SKM-1 (cell line): ENCODE measurements around the gene KRTAP22-2.

Source experiments
- DNase-seq: peaks from one replicate; lab custom pipeline; 2025; ENCODE audit not compliant: unreplicated experiment; lab: John Stamatoyannopoulos, UW

Gene KRTAP22-2

DNA sequence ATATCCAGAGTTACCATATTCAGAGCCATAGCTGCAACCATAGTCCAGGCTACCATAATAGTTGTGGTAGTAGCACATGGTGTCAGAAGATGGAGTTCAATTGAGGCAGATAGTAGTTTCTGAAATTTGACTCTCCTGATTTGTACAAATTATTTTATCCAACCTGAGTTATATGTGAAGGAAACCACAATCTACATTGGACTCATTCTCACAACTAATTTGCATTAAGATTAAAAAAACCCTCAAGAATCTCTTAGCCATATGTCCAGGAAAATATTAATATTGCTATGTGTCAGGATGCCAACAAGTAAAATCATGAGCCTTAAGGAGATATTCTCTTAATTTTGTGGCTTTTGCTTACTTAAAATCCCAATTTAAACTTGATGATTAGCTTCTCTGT lies at the start of gene KRTAP22-2:
KRTAP22-2 (minus strand) TSS at position 101 of the 400 bp plus-strand sequence.
- DNase-seq = no peak

DNA sequence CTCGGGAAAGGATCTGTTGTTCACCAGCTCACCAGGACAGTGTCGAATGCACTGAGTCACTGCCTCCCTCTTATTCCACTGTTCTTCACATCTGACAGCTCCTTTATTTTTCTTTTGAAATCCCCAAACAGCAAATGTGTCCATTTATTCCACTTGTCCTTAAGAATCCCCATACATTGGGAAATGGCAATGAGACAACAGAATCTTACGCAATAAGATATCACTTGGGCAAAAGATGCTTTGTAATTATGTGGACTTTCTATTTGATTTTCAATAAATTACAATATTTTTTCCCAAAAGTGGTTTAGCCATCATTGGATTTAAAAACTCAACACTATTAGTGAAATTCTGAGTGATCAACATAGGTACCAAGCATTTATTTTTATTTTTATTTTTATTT lies 48.5 kb upstream of the KRTAP22-2 start:
- no peak for DNase-seq

DNA sequence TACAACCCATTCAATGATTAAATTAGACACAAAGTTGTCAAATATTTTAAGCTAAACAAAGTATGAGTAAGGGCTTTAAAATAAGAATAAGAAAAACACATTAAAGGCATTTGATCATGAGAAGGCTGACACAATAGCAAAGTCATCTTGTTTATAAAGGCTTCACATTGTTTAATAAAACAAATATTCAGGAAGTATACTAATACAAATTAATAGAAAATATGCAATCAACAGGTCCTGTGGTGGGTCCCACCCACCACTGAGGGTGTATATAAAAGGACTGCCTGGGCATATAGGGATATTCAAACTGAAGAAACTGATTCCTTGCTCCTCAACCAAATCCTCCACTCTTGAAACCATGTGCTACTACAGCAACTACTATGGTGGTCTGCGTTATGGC lies 44.7 kb upstream of the KRTAP22-2 start, which contains the start of gene KRTAP20-2:
KRTAP20-2 (plus strand) TSS at position 301 of the 400 bp plus-strand sequence; CDS start at position 359, 58 bp downstream.
- no peak for DNase-seq

DNA sequence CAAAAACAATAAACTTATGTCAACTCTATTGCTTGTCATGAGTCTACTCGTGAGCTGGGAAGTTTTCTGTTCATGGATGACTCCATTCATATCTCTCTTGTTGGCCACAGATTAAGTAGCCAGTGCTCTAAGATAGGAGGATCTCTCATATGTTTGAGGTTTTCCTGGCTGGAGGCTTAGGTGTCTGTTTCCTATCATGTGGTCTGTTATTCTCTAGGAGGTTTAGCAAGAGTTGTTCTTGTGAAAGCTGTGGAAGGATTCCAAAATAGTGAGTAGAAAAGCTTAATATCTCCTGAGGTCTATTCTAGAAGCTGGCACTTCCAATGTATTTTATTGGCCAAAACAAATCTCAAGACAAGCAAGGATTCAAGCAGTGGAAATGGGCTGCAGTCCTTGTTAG lies 39.0 kb upstream of the KRTAP22-2 start:
- DNase-seq = no peak

DNA sequence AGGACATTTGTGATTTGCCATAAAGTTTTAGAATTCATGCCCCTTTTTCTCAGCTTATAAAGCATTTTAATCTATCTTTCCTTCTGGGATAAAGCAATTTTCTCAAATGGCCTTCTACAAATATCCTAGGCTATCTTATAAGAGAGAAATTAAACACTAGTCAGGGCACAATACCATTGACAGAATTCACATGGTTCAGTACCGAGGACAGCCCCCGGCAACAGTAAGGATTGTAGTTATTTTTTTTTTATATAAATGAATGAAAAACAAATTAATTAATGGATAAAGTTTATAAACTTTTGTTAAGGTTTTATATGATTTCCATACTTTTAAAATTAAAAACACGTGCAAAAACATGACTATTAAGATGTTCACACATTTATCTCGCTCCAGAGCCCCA lies 37.9 kb upstream of the KRTAP22-2 start:
- DNase-seq = no peak

DNA sequence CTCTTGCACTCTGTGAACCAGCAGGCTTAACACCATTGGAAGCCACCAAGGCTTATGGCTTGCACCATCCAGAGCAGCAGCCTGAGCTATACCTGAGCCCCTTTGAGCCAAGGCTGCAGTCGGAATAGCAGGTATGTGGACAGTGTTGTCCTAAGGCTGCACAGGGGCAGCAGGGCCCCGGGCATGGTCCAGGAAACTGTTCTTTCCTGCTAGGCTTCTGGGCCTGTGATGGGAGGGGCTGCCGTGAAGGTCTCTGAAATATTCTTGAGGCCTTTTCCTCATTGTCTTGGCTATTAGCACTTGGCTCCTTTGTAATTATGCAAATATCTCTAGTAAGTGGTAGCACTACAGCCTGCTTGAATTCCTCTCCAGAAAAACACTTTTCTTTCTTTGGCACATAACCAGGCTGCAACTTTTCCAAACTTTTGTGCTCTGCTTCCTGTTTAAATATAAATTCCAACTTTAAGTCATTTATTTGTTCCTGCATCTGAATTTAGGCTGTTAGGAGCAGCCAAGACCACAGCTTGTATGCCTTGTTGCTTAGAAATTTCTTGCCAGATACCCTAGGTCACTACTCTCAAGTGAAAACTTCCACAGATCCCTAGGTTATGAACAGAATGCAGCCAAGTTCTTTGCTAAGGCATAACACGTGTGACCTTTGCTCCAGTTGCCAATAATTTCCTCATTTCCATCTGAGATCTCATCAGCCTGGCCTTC lies 35.4 kb upstream of the KRTAP22-2 start:
- DNase-seq = no peak

DNA sequence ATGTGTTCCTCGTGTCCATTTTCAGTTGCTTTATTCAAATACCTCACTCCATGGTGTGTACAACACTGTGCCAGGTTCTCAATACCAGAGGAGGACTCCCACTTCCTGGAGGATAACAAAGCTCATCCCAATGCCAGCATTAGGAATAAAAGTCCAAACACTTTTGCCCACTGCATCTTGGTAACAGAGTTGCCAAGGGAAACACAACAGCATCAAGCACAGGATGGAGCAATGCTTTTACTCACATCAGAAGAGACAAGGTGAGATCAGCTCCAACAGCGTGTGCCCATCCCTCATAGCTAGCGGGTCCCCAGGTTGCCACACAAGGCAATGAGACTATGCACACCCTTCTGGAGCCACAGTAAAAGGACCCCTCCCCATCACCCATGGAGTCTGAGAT lies 33.2 kb upstream of the KRTAP22-2 start:
- DNase-seq = no peak

DNA sequence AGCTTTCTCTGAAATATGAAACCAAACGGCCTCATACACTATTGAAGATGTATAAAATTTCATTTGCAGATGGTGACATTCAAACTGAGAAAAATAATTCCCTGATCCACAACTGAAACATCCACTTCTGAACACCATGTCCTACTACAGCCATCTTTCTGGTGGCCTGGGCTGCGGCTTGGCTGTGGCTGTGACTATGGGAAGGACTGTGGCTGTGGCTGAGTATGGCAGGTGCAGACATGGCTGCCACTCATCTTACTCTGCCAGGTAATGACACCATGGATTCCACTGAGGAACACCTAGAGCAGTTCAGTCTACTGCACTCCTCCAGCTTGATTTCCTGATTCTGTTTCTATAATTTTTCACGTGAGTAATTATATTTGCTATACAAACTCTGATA lies 30.3 kb upstream of the KRTAP22-2 start, which contains the start of gene KRTAP20-4:
KRTAP20-4 (plus strand) TSS at position 106 of the 400 bp plus-strand sequence.
- no peak for DNase-seq

DNA sequence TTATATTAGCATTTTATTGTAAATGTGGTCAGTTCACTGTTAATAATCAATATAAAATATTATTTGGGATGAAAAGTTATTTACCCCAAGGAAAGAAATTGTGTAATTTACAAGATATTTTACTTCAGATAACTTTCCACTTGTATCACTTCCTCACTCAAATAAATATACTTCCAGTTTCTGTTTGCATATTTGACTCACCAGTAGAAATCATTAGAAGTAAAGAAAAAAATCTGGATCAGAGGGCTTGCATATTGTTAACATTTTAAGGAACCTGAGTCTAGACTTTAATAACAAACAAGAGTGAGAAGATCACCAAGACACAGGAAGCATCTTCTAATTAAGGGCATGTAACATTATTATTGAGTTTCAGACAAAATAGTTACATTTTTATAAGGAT lies 29.9 kb upstream of the KRTAP22-2 start:
- no peak for DNase-seq

DNA sequence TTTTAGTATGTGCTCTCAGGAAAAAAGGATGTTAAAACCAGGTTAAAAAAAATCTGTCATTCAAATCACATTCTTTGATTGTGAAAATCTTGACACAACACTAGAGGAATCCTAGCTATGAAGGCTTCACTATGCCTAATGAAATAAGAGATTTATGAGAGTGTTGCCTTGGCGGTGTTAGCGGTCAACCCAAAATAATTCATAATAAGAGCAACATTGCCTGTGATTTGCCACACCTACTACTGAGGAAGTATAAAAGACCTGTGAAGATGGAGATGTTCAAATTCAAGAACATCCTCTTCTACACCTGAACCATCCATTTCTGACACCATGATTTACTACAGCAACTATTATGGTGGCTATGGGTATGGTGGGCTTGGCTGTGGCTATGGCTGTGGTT lies 25.9 kb upstream of the KRTAP22-2 start, which contains the start of gene KRTAP20-1:
KRTAP20-1 (plus strand) TSS at position 301 of the 400 bp plus-strand sequence; CDS start at position 331, 30 bp downstream.
- no peak for DNase-seq

DNA sequence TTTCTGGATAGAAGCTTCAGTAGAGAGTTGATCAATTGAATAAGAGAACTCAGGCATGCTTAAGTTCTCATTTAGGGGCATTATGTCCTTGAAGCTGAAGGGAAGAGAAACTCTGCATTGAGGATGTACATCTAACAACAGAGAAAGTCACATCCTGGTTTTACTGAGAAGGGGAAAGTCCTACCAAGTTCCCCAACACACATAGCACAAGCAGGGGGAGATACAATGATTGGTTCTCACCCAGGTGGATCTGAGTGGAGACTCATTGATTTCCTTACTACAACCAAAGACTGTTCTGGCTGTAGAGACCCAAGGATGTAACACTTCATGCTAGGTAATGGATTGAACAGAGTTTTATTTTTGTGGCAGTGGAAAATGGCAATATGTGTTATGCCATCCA lies 25.0 kb upstream of the KRTAP22-2 start:
- DNase-seq = no peak

DNA sequence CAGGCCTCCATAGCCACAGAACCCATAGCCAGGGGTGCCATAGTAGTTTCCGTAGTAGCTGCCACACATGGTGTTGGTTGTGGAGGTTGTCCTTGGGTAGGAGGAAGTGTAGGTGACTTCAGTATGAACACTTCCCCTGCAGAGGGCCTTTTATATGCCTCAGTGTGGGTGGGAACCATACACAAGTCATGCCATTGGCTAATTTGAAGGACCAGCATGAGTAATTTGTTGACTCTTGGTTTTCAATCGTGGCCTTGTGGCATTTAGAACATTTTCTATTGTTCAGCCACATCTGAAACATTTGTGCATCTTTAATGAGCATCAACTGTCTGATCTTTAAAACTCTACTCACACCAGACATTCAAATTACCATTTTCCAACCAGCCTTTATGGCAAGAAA lies 23.6 kb upstream of the KRTAP22-2 start, which contains the start of gene KRTAP6-1:
KRTAP6-1 (minus strand) TSS at position 95 of the 400 bp plus-strand sequence; CDS start at position 69, 26 bp downstream.
- no peak for DNase-seq

DNA sequence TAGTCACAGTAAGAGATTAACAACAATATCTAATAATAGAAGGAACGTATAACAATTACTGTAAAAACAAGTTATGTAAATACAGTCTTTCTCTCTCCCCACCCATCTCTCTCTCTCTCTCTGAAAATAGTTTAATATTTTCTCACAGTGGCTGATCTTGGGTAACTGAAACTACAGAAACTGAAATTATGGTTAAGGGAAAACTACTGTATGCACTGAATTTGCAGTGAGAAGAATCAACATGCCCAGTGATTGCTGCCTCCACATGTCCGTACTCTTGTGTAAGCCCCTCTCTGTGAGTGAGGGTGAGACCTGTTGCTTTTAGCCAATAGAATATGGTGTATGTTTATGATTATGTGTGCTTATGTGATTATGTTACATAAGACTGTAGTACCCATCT lies 21.9 kb upstream of the KRTAP22-2 start:
- DNase-seq = no peak

DNA sequence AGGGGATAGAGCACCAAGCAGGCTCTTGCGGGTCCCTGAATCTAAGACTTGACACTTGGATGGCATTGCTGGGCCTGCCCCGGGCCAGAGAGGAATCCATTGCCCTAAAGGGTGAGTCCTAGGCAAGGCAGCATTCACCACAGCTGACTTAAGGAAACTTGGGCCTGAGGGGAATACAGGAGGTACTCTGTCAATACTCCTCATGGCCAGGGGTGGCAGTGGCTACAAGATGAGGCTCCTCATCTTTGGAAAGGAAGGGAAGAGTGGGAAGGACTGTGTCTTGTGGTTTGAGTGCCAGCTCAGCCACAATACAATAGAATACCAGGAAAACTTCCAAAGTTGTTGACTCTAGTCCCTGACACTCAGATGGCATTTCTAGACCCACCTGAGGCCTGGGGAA lies 15.8 kb upstream of the KRTAP22-2 start:
- DNase-seq = no peak

DNA sequence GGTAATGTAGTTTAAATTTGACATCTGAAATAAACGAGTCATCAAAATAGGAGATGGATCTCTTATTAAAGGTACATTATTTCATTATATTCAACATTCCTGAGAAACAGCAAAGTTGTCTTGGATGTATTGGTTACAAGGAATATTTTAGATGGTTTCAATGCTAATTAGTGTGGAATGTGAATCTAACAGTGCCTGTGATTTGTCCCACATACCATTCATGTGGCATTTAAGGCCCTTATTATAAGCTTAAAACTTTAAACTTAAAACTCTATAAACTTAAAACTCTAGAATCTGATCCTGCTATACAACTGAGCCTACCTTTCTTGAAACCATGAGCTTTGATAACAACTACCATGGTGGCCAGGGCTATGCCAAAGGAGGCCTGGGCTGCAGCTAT lies 10.6 kb upstream of the KRTAP22-2 start, which contains the start of gene KRTAP22-1:
KRTAP22-1 (plus strand) TSS at position 301 of the 400 bp plus-strand sequence.
- no peak for DNase-seq

DNA sequence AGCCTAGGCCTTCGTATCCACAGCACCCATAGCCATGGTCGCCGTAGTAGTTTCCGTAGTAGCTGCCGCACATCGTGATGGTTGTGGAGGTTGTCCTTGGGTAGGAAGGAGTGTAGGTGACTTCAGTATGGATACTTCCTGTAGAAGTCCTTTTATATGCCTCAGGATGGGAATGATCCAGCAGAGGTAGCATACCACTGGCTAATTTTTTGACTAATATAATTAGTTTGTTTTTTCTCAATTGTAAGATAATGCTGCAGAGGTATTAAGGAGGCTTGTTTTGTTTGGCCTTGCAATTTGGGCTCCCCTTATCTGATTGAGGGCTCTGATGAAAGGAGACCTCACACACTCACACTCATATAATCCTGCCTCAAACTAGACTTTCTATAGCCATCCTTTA lies 8.6 kb upstream of the KRTAP22-2 start, which contains the start of gene KRTAP6-2:
KRTAP6-2 (minus strand) TSS at position 101 of the 400 bp plus-strand sequence; CDS start at position 73, 28 bp downstream.
- DNase-seq = no peak

DNA sequence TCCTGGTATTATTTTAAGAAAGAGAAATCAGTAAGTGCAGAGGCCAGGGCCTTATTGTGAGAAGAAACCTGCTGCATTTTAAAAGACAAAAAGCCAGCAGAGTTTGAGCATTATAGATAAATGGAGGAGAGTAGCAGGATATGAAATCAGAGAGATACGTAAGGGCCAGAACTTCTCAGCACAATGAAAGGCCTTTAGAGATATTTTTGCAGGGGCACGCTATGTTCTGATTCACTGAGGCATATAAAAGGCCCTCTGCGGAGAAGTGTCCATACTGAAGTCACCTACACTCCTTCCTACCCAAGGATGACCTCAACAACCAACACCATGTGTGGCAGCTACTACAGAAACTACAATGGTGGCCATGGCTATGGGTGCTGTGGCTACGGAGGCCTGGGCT lies 1.9 kb upstream of the KRTAP22-2 start, which contains the start of gene KRTAP6-3:
KRTAP6-3 (plus strand) TSS at position 301 of the 400 bp plus-strand sequence; CDS start at position 307, 6 bp downstream.
- DNase-seq = no peak

DNA sequence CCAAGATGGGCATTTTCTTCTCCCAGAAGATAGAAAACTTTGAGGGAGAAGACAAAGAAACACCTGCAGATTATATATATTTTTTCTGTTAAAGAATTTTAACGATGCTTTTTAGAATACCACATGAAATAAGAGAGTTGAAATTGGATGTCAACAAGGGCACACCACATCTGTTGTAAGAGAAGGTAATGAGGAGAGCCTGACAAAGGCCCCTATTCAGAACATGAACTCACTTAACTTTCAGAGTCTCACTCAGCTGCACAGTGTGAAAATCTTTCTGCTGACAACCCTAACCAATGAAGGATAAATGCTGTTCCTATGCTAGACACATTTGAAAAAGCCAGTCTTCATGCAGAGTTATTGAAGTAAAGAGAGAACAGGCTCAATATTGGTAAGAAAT lies 7.3 kb downstream of the KRTAP22-2 start:
- no peak for DNase-seq

DNA sequence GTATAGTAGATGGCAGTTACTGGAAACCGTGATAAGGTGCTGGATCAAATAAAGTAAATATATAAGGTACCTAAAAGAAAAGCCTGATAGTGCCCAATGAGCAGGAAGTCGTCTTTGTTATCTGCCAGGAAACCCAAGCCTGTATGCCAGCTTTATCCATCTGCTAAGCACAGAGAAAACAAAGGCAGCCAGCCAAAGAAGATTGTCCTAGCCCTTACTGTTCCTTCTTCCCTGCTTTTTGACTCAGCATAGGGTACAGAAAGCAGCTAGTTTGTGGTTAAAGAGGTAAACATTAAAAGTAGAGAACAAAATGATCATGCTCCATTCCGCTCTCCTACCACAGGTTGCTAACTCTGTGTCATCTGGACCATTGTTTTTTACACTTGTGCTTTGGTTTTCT lies 10.1 kb downstream of the KRTAP22-2 start:
- no peak for DNase-seq

DNA sequence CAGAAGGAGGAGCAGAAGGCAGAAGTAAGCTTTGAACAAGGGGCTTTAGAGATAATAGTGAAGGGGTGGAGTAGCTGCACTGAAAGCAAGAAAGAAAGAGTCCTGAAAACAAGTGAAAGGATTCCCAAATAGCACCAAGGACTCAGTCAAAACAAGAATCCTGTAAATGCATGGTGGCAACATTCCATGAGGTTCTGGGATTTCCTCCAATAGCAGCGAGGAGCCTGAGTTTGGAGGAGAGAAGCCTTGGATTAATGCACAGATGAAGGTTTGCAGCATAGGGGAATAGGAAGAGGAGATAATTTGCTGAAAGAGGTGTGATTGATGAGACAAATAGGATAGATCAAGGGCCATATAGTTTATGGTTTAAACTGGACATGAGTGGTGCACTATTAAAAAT lies 10.9 kb downstream of the KRTAP22-2 start:
- no peak for DNase-seq

DNA sequence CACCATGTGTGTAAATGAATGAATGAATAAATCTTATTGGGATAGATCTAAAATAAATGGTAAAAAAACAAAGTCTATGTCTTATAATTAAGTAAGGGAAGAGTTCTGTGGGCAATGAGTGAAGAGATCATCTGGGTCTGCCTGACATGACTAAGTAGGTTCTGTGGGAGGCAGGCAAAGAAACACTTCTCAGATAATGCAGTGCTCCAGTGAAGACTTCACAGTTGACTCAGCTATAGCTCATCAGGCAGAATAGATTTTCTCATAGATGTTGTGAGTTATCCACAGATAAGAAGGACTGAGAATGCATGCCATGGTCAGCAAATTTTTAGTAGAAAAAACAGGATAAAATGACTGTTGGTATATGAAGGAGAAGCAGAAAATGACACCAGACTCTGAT lies 12.4 kb downstream of the KRTAP22-2 start:
- DNase-seq = no peak

DNA sequence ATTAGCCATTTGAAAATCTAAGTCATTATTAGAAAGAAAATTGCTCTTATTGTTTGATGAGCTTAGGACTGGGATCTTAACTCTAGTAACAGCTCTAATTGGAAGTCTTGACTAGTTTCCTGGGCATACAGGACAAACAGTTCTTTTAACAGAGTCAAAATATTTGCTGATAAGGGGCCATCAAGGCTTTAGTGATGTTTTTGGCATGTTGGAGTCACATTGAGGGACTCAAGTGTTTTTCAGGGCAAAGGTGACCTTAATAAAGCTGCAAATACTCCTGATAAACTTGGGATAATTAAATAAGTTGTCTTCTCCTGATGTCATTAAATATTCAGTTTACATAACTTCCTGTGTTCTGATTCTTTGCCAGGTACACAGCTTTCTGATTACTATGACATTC lies 22.6 kb downstream of the KRTAP22-2 start:
- no peak for DNase-seq
